HG03378 (cell line): ENCODE data around the gene SLC38A2.
A peak's percentile ranks its signal among the peaks of the same experiment; 100 is the strongest.
"Not testable (repeated sequence)": the region's sequence is repeated elsewhere in the genome, so short reads cannot be mapped to it uniquely, and the experiment has no call there.

Experiments
- ATAC-seq: cut with Tn5 transposase; IDR thresholded peaks from one replicate; pipeline ENCODE4 v1.9.1; 2021; ENCODE audit warnings: mild to moderate bottlenecking, moderate library complexity; ENCODE audit not compliant: unreplicated experiment

SLC38A2 gene

GRCh38 chr12:46372544-46373300, at the start of gene SLC38A2:
TSS of gene SLC38A2 (minus strand) at chr12:46372773. CDS start at chr12:46371293, 1,480 bp downstream.
- ATAC-seq: peak; percentile 50

- no peak for ATAC-seq
Measured at GRCh38 chr12:46419675-46420074, 47.1 kb upstream of the SLC38A2 start.

GRCh38 chr12:46415552-46415951, 43.0 kb upstream of the SLC38A2 start:
- ATAC-seq: no peak

- no peak for ATAC-seq
Measured at GRCh38 chr12:46414591-46415268, 42.2 kb upstream of the SLC38A2 start.

GRCh38 chr12:46413368-46413767, 40.8 kb upstream of the SLC38A2 start:
- ATAC-seq: no peak

- ATAC-seq: no peak
Measured at GRCh38 chr12:46412857-46413256, 40.3 kb upstream of the SLC38A2 start.

DNA sequence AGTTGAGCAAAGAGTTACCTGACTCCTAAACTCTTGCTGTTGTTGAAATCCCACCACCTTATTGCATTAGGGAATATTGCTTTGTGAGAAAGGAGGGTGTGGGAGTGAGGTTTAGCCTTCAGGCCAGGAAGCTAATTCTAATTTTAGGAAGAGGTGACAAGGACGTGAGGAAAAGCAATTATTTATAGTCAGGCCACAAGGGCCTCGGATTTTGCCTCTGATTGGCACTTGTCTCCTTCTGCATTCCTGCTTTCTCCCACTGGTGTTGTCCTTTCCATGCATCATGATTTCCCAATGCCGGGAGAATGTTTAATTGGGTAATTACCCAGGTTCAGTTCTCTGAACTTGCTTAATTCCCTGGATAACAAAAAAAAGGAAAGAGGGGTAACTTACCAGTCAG, 37.9 kb upstream of the SLC38A2 start:
- no peak for ATAC-seq

GRCh38 chr12:46409974-46410373, 37.4 kb upstream of the SLC38A2 start:
- no peak for ATAC-seq

DNA sequence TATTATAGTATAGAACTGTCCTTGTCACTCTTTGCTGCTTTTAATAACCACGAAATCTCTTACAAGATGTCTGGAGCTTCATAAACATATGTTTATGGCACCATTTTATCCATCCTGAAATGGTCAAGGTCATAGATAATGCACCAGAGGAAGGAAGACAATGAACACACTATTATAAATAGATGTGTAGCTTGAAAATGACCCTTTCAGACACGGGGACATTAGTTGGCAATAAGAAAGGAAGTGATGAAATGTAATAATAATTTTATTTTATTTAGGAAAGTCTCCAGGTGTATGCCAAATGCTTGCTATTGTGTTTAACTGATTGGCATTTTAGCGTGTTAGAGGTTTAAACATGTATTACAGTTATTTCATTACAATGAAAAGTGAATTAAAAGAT, 36.8 kb upstream of the SLC38A2 start:
- ATAC-seq: no peak

- no peak for ATAC-seq
Measured at GRCh38 chr12:46408441-46408840, 35.9 kb upstream of the SLC38A2 start.

- ATAC-seq: no peak
Measured at GRCh38 chr12:46407361-46407760, 34.8 kb upstream of the SLC38A2 start.

- ATAC-seq: no peak
Measured at GRCh38 chr12:46406352-46407027, 33.9 kb upstream of the SLC38A2 start.

DNA sequence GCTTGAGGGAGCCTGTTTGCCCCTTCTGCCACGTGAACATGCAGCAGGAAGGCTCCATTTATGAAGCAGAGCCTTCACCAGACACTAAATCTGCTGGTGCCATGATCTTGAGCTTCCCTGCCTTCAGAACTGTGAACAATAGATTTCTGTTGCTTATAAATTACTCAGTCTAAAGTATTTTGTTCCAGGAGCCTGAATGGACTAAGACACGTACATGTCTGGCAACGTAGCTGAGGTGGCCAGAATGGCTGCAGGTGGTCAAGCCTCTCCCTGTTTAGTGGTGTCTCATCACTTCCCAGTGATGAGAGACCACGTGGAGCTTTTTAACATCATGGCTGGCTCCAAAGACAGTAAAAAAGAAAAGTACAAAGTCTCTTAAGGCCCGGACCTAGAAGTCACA, 32.2 kb upstream of the SLC38A2 start:
- no peak for ATAC-seq

- ATAC-seq: no peak
Measured at GRCh38 chr12:46404225-46404631, 31.7 kb upstream of the SLC38A2 start.

DNA sequence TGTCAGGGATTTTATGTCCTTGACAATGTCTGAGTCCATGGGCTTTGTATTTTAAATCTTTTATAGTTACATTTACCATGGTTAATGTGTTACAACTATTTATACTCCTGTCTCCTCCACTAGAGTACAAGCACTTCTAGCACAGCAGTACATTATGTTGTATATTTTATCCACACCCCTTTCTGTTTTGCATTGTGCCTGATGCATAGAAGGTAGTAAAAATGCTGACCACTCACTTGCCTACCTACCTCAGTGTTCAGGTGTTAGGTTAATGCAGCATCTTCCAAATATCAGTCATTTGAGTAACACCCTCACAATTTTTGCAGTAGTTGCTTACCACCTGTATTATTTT, 31.1 kb upstream of the SLC38A2 start:
- ATAC-seq: no peak

GRCh38 chr12:46402941-46403718, 30.6 kb upstream of the SLC38A2 start:
- ATAC-seq: no peak

DNA sequence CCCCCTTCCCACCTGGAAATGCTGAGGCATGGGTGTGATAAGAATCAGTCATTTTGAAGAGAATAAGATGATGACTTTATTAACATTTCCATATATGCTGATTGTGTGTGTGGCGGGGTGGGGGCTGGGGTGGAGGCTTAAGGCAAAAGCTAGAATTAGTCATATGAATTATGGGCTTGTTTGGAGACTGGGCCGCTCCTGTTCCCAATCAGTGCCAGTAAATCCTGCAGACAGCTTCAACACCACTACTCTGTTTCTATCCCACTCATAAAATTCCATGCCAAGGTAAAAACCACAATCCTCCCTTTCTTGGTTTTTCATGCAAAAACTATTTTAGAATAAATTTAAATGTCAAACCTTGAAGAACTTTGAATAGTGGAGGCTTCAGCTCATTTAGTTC, 29.9 kb upstream of the SLC38A2 start:
- ATAC-seq: no peak

DNA sequence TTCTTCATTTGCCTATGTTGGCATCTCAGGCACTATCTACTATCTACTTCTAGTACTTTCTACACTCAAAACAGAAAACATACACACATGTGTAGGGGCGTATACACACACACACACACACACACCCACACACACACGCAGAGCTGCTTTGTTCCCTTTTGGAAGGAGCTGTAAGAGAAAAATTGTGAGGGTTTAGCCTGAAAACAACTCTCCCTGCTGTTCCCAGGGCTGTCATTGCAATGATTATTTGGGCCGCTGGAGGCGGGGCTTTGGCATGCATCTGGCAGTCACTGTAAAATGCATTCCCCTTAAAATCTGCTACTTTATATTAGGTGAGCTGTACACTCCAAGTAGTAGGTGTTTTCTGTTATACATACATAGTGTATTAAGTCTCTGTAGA, 29.1 kb upstream of the SLC38A2 start:
- ATAC-seq: no peak

GRCh38 chr12:46400406-46400805, 27.8 kb upstream of the SLC38A2 start:
- ATAC-seq: no peak

- ATAC-seq: not testable (repeated sequence)
Measured at GRCh38 chr12:46399461-46400248, 27.1 kb upstream of the SLC38A2 start.
